ENCODE measurements around the gene DUSP14. TPM values are rescaled to one million over a fixed set of nuclear protein-coding genes. Genes with fewer than 3 reads are reported as not detected.

Gene DUSP14
- polyA plus RNA-seq, 3 donors: 0.24 to 1.6 (median 1.1) TPM

DNA sequence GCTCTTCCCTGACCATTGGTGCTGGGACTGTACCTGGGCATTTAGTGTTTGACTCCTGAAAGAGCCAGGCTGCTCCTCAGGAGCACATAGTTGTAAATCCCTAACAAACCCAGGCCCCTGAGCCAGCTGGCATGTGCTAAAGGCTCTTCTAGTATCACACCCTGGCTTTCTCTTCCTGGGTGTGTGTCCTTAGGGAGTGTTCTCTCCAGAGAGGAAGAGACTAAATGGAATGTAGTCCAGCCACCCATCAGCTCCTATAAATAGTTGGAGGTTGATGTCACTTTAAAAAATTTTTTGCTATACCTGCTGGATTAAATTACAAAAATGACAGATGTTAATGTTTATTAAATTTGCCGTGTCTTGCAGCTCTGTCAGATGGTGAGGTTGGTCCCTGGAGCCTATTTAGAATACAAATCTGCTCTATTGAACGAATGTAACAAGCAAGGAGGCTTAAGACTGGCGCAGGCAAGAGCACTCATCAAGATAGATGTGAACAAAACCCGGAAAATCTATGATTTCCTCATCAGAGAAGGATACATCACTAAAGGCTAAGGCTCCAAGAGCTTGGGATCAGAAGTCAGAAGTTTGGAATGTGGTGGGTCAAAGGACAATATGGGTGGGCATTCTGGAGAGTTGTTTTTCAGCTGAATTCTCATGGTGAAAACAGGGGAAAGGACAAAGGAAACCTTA is 13.1 kb upstream of the DUSP14 start:
- Mint-ChIP-seq H3K27ac (peak overlapping the region in 4 of 7 donors; percentile 26 to 85 (median 51)), H3K9me3 (no peaks in the 10 kb centered on the region), H3K27me3 (ENCODE audit: low read depth in 3 of 3) (no peaks in the 10 kb centered on the region), H3K4me1 (peaks cover 7% of the 10 kb centered on the region), H3K4me3 (no peak overlapping the region), H3K36me3 (peaks cover 63 to 77% of the 10 kb centered on the region in 2 donors)
- Histone ChIP-seq H3K79me2 (ENCODE audit: insufficient read depth, low read length) (no peaks in the 10 kb centered on the region), H2AFZ (ENCODE audit: insufficient read depth, low read depth, low read length, poor library complexity, severe bottlenecking) (no peak overlapping the region), H3K4me1 (ENCODE audit: control insufficient read depth in 1 of 2, insufficient read depth in 2 of 2, low read length in 2 of 2) (peaks cover 0 to 8% of the 10 kb centered on the region in 2 donors), H3K27me3 (ENCODE audit: control insufficient read depth in 2 of 2, insufficient read depth in 2 of 2, low read length in 2 of 2) (no peaks in the 10 kb centered on the region), H3K4me2 (replicated peaks; ENCODE audit: extremely low read depth, low read length, poor library complexity, severe bottlenecking) (no peak overlapping the region), H3K27ac (ENCODE audit: low read depth in 1 of 2, low read length in 2 of 2) (peak overlapping the region in 1 of 2 donors; percentile 68), H3K9ac (ENCODE audit: insufficient read depth, low read length, poor library complexity, severe bottlenecking) (no peak overlapping the region), H3K36me3 (replicated peaks in 1 of 2; ENCODE audit: control insufficient read depth in 1 of 2, insufficient read depth in 2 of 2, low read length in 2 of 2) (peaks cover 54 to 83% of the 10 kb centered on the region in 2 donors), H3K9me3 (replicated peaks in 1 of 2; ENCODE audit: control insufficient read depth in 1 of 2, insufficient read depth in 1 of 2, low read length in 2 of 2) (no peaks in the 10 kb centered on the region), H3K4me3 (replicated peaks in 1 of 3; ENCODE audit: low read depth in 2 of 3, low read length in 3 of 3) (no peak overlapping the region), H4K20me1 (ENCODE audit: insufficient read depth, low read length) (no peaks in the 10 kb centered on the region)
- WGBS (ENCODE audit: insufficient coverage): 100% methylated on average over 3 of the region's 4 CpGs
- TF ChIP-seq CTCF (IDR thresholded peaks at IDR 0.05): no peak
- no peak for DNase-seq
- intact Hi-C loops (cut with micrococcal nuclease): no loop called here

GRCh38 chr17:37478187-37478586 is 11.5 kb upstream of the DUSP14 start:
- H3K36me3 ChIP-seq (replicated peaks in 1 of 2; ENCODE audit: control insufficient read depth in 1 of 2, insufficient read depth in 2 of 2, low read length in 2 of 2): peaks cover 42 to 67% of the 10 kb centered on the region in 2 donors
- H3K9me3 ChIP-seq (replicated peaks in 1 of 2; ENCODE audit: control insufficient read depth in 1 of 2, insufficient read depth in 1 of 2, low read length in 2 of 2): no peaks in the 10 kb centered on the region
- Mint-ChIP-seq H3K4me1 (peaks cover 7% of the 10 kb centered on the region), H3K9me3 (no peaks in the 10 kb centered on the region), H3K36me3 (peaks cover 58 to 61% of the 10 kb centered on the region in 2 donors), H3K4me3 (no peak overlapping the region), H3K27me3 (ENCODE audit: low read depth in 3 of 3) (no peaks in the 10 kb centered on the region), H3K27ac (peak overlapping the region in 1 of 7 donors; percentile 28)
- no peak overlapping the region for H3K27ac ChIP-seq (ENCODE audit: low read depth in 1 of 2, low read length in 2 of 2)
- WGBS (ENCODE audit: insufficient coverage): 91% methylated on average over 2 of the region's 2 CpGs
- no peak overlapping the region for H3K4me2 ChIP-seq (replicated peaks; ENCODE audit: extremely low read depth, low read length, poor library complexity, severe bottlenecking)
- H4K20me1 ChIP-seq (ENCODE audit: insufficient read depth, low read length): no peaks in the 10 kb centered on the region
- H3K9ac ChIP-seq (ENCODE audit: insufficient read depth, low read length, poor library complexity, severe bottlenecking): no peak overlapping the region
- no peak for DNase-seq
- H3K27me3 ChIP-seq (ENCODE audit: control insufficient read depth in 2 of 2, insufficient read depth in 2 of 2, low read length in 2 of 2): no peaks in the 10 kb centered on the region
- H3K4me3 ChIP-seq (replicated peaks in 1 of 3; ENCODE audit: low read depth in 2 of 3, low read length in 3 of 3): no peak overlapping the region
- no peak for TF ChIP-seq CTCF (IDR thresholded peaks at IDR 0.05)
- H3K4me1 ChIP-seq (ENCODE audit: control insufficient read depth in 1 of 2, insufficient read depth in 2 of 2, low read length in 2 of 2): peaks cover 0 to 8% of the 10 kb centered on the region in 2 donors
- no peak overlapping the region for H2AFZ ChIP-seq (ENCODE audit: insufficient read depth, low read depth, low read length, poor library complexity, severe bottlenecking)
- H3K79me2 ChIP-seq (ENCODE audit: insufficient read depth, low read length): no peaks in the 10 kb centered on the region
- intact Hi-C loops (cut with micrococcal nuclease): no loop called here
